D721Med (cell line): ENCODE measurements around the gene CERS6.

Source experiments
- DNase-seq: peaks from one replicate; pipeline ENCODE4 v3.0.0; 2011; ENCODE audit warnings: low spot score; ENCODE audit not compliant: insufficient read length
- FAIRE-seq: peaks from 2 replicates; lab custom pipeline; 2011; peaks lifted over from hg19 to GRCh38; lab: Jason Lieb, UNC
- CTCF ChIP-seq: IDR thresholded peaks from 2 replicates; pipeline ENCODE4 v1.5.1; 2012; ENCODE audit warnings: mild to moderate bottlenecking, control low read depth; ENCODE audit not compliant: insufficient read depth; ENCODE audit errors: missing control alignments

Gene CERS6

GRCh38 chr2:168642873-168643272 is 186.8 kb downstream of the CERS6 start:
- no peak for TF ChIP-seq CTCF
- FAIRE-seq (no peak), DNase-seq (no peak)

DNA sequence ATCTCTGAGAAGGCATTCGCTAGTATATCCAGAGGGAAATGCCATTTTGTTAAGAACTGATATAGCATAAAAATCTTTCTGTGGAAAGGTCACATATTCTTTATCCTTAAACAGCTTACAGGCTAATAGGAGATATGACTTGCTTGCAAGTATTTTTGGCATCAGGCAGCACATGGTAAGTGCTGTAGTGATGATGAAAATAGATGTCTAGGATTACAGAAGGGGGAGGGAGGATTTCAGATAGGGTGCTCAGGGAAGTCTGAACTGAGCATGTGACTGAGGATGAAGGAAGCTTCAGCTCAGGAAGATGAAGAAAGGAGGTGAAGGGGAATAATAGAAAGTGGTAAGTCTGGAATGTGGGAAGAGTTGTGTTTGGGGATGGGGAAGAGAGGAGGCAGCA is 187.9 kb downstream of the CERS6 start:
- FAIRE-seq, result no peak
- TF ChIP-seq CTCF, result no peak
- no peak for DNase-seq

DNA sequence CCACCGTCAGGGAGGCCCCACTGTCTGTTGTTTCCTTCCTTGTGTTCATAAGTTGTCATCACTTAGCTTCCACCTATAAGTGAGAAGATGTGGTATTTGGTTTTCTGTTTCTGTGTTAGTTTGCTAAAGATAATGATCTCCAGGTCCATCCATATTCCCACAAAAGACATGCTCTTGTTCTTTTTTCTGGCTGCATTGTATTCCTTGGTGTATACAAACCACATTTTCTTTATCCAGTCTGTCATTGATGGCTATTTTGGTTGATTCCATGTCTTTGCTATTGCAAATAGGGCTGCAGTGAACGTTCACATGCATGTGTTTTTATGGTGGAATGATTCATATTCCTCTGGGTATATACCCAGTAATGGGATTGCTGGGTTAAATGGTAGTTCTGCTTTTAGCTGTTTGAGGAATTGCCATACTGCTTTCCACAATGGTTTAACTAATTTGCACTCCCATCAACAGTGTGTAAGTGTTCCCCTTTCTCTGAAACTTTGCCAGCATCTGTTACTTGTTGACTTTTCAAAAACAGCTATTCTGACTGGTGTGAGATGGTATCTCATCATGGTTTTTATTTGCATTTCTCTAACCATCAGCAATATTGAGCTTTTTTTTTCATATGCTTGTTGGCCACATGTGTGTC is 189.7 kb downstream of the CERS6 start:
- peak; percentile 56 for FAIRE-seq
- no peak for DNase-seq
- no peak for TF ChIP-seq CTCF

- FAIRE-seq (no peak), DNase-seq (no peak)
- no peak for TF ChIP-seq CTCF
Observed at GRCh38 chr2:168649105-168649504, 193.0 kb downstream of the CERS6 start.

DNA sequence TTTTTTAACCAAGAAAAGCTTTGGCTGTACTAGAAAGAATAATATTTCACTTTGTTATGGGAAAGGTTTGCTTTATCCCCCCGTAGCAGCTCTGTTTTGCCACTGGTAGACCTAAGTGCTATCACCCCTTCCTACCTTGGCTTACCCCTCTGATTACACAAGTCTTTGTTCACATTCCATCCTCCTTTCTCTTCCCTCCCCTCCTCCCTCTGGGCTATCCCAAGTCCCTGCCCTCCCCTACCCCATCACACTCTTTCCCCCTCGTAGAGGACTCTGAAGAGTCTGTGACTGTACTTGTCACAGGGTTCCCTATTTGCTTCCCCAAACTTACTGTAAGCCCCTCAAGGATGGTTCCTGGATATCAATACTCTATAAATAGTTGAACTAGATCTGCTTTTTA is 193.5 kb downstream of the CERS6 start:
- no peak for DNase-seq
- no peak for TF ChIP-seq CTCF
- FAIRE-seq, result no peak

GRCh38 chr2:168650139-168650538 is 194.1 kb downstream of the CERS6 start:
- TF ChIP-seq CTCF, result no peak
- no peak for FAIRE-seq
- no peak for DNase-seq

- TF ChIP-seq CTCF, result no peak
- no peak for DNase-seq
- no peak for FAIRE-seq
Observed at GRCh38 chr2:168650781-168651180, 194.7 kb downstream of the CERS6 start.
